ENCODE measurements around the gene KLHL30.

KLHL30 gene

GRCh38 chr2:238150686-238151085, 12.2 kb downstream of the KLHL30 start:
- TF ChIP-seq CTCF (IDR thresholded peaks at IDR 0.05; ENCODE audit: low read length): no peak
- no peak for TF ChIP-seq EZH2 (IDR thresholded peaks at IDR 0.05; ENCODE audit: borderline replicate concordance, low read length)
- Histone ChIP-seq H3K9me3 (ENCODE audit: low read length) (no peaks in the 10 kb centered on the region), H4K20me1 (ENCODE audit: insufficient read depth, low read length) (no peaks in the 10 kb centered on the region), H3K36me3 (ENCODE audit: insufficient read depth, low read length) (no peaks in the 10 kb centered on the region; the same call in 1 of the 2 replicates), H3F3A (ENCODE audit: insufficient read depth, low read length) (no peaks in the 10 kb centered on the region), H3K27ac (ENCODE audit: low read depth, low read length, poor library complexity, severe bottlenecking) (no peak overlapping the region), H3K27me3 (ENCODE audit: insufficient read depth, low read length) (peaks cover 7% of the 10 kb centered on the region; the same call in 1 of the 2 replicates), H3K79me2 (ENCODE audit: insufficient read depth, low read length) (no peaks in the 10 kb centered on the region), H3K4me3 (ENCODE audit: low read depth, low read length, poor library complexity, severe bottlenecking) (no peak overlapping the region), H3K4me2 (ENCODE audit: low read length) (no peak overlapping the region), H2AFZ (ENCODE audit: low read length) (no peak overlapping the region), H3K9me2 (ENCODE audit: low read depth, low read length) (no peaks in the 10 kb centered on the region), H3K9ac (ENCODE audit: low read length) (no peak overlapping the region), H3K4me1 (ENCODE audit: insufficient read depth, low read length, severe bottlenecking) (peaks cover 4% of the 10 kb centered on the region)

DNA sequence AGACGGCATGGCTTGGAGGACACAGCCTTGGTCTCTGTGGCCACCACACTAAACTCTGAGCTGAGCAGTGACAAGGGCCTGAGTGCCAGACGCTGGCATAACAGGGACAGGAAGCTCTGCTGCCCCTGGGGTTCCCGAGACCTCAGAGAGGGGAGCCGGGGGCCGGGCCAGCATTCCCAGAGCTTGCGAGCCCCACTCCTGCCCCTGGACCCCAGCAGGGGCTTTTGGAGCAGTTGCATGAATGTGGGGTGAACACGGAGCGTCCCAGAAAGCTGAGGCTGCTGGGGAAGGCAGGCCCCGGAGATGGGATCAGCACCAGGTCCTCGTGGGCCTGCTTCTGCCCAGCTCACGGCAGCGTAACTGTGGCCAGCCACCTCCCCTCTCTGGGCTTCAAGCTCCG, 12.7 kb downstream of the KLHL30 start:
- H2AFZ ChIP-seq (ENCODE audit: low read length): no peak overlapping the region
- H3K27me3 ChIP-seq (ENCODE audit: insufficient read depth, low read length): peaks cover 7% of the 10 kb centered on the region; the same call in 1 of the 2 replicates
- no peaks in the 10 kb centered on the region for H3K79me2 ChIP-seq (ENCODE audit: insufficient read depth, low read length)
- no peak overlapping the region for H3K4me2 ChIP-seq (ENCODE audit: low read length)
- H3K4me1 ChIP-seq (ENCODE audit: insufficient read depth, low read length, severe bottlenecking): peaks cover 4% of the 10 kb centered on the region
- no peak overlapping the region for H3K4me3 ChIP-seq (ENCODE audit: low read depth, low read length, poor library complexity, severe bottlenecking)
- no peak overlapping the region for H3K27ac ChIP-seq (ENCODE audit: low read depth, low read length, poor library complexity, severe bottlenecking)
- H3K9me2 ChIP-seq (ENCODE audit: low read depth, low read length): no peaks in the 10 kb centered on the region
- no peak overlapping the region for H3K9ac ChIP-seq (ENCODE audit: low read length)
- H4K20me1 ChIP-seq (ENCODE audit: insufficient read depth, low read length): no peaks in the 10 kb centered on the region
- TF ChIP-seq CTCF (IDR thresholded peaks at IDR 0.05; ENCODE audit: low read length) (no peak), EZH2 (IDR thresholded peaks at IDR 0.05; ENCODE audit: borderline replicate concordance, low read length) (no peak)
- H3K36me3 ChIP-seq (ENCODE audit: insufficient read depth, low read length): no peaks in the 10 kb centered on the region; the same call in 1 of the 2 replicates
- no peaks in the 10 kb centered on the region for H3K9me3 ChIP-seq (ENCODE audit: low read length)
- H3F3A ChIP-seq (ENCODE audit: insufficient read depth, low read length): no peaks in the 10 kb centered on the region

- peaks cover 4% of the 10 kb centered on the region for H3K4me1 ChIP-seq (ENCODE audit: insufficient read depth, low read length, severe bottlenecking)
These were observed 13.3 kb downstream of the KLHL30 start for GRCh38 chr2:238151628-238152235.

More at GRCh38 chr2:238151628-238152235, 13.3 kb downstream of the KLHL30 start:
- no peak overlapping the region for H2AFZ ChIP-seq (ENCODE audit: low read length)
- H3K4me2 ChIP-seq (ENCODE audit: low read length): no peak overlapping the region
- no peak overlapping the region for H3K4me3 ChIP-seq (ENCODE audit: low read depth, low read length, poor library complexity, severe bottlenecking)
- H3K36me3 ChIP-seq (ENCODE audit: insufficient read depth, low read length): no peaks in the 10 kb centered on the region; the same call in 1 of the 2 replicates
- H3K27me3 ChIP-seq (ENCODE audit: insufficient read depth, low read length): peaks cover 7% of the 10 kb centered on the region; the same call in 1 of the 2 replicates
- H3K9me3 ChIP-seq (ENCODE audit: low read length): no peaks in the 10 kb centered on the region
- no peaks in the 10 kb centered on the region for H3F3A ChIP-seq (ENCODE audit: insufficient read depth, low read length)
- no peaks in the 10 kb centered on the region for H3K9me2 ChIP-seq (ENCODE audit: low read depth, low read length)
- H3K27ac ChIP-seq (ENCODE audit: low read depth, low read length, poor library complexity, severe bottlenecking): no peak overlapping the region
- H4K20me1 ChIP-seq (ENCODE audit: insufficient read depth, low read length): no peaks in the 10 kb centered on the region
- H3K79me2 ChIP-seq (ENCODE audit: insufficient read depth, low read length): no peaks in the 10 kb centered on the region
- TF ChIP-seq CTCF (IDR thresholded peaks at IDR 0.05; ENCODE audit: low read length) (no peak), EZH2 (IDR thresholded peaks at IDR 0.05; ENCODE audit: borderline replicate concordance, low read length) (no peak)
- H3K9ac ChIP-seq (ENCODE audit: low read length): no peak overlapping the region

Measured in OCI-LY1 (cell line).